ENCODE measurements around the gene GSE1.
A peak's percentile ranks its signal among the peaks of the same experiment; 100 is the strongest.

GSE1 gene

DNA sequence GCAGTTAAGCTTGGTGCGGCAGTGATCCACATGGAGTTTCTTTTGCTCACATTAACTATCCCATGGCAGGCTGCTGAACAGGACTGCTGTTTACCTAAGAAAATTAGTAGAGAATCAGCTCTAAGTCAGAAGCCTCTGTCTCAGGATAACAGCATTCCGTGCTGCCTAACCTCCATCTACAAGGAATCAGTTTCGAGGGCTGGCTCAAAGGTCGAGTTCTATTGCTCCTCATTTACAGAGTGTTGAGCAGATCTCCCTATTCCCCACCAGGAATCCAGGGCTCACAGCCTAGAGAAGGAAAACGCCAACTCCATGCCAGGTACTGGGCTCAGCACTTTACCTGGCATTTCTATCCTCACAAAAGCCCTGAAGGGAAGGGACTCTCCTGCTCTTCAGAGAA lies 65.7 kb downstream of the GSE1 start:
- DNase-seq (ENCODE audit: low spot score): no peak

DNA sequence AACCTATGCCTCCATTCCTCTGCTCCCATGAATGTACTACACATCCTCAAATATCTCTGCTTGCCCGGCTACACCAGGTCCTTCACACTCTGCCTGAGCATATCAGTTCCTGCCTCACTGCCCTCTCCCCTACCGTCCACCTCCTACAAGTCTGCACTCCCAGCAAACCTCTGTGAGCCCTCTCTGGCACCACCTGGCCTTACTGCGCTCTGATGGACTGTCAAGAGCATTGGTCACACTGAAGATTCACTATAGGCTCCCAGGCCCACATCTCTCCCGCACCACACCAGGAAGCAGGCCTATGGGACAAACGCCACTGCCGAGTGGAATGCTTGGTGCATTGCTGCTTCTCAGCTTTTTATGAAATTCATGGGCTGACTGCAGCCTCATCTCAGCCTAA lies 66.7 kb downstream of the GSE1 start:
- no peak for DNase-seq (ENCODE audit: low spot score)

DNA sequence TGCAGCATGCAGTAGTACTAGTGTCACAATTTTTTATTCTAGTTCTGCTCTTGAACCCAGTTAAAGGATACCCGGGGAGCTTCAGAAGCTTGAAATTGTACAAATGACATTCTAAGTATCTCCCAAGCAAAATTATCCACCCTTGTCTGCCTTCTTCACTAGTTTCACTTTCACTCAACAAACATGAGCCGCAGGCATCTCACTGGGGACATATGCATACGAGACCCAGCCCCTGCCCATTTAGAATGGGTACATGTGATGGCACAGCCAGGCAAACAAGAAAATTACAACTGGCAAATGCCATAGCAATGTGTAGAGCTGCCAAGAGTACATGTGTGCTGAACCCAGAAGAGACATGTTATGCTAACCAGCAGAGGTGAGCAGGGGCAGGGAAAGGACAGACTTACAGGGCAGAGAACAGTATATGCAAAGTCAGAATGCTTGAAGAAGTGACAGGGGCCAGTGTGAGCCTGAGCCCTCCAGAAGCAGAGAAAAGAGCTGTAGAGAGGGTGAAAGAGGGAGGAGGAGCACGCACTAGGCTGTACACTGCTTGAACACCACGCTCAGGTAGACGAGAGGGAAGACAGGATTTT lies 67.3 kb downstream of the GSE1 start:
- no peak for DNase-seq (ENCODE audit: low spot score)

DNA sequence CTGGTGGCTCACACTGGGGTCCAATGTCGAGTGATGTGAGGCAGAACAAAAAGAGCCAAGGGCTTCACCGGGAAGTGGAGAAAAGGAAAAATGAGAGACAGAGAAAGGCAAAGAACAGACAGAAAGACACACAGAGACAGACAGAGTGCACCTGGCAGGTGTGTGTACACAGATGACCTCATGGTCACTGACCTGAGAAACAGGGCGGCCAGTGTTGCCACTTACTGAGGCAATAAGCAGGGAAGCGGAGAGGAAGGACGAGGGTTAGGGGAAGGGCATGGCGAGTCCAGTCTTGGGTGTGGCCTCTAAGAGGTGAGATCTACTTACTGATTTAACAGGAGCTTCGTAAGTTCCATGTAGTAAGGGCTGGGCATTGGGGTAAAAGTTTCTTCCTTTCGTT lies 68.1 kb downstream of the GSE1 start:
- DNase-seq (ENCODE audit: low spot score): no peak

DNA sequence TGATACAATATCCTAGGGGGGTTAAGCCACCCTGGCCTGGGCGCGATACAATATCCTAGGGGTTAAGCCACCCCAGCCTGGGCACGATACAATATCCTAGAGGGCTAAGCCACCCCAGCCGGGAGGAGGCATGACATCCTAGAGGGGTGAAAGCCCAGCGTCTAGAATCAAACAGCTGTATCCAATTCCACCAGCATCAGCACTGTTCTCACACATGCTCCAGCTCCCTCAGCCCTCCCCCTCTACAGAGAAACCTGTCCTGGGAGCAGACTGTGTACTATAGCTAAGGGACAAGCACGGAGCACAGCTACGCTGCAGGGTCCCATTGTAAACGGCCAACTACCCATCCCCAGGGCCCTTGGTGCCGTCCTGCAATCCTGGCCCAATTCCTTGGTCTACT lies 69.4 kb downstream of the GSE1 start:
- peak; percentile 7 for DNase-seq (ENCODE audit: low spot score)

DNA sequence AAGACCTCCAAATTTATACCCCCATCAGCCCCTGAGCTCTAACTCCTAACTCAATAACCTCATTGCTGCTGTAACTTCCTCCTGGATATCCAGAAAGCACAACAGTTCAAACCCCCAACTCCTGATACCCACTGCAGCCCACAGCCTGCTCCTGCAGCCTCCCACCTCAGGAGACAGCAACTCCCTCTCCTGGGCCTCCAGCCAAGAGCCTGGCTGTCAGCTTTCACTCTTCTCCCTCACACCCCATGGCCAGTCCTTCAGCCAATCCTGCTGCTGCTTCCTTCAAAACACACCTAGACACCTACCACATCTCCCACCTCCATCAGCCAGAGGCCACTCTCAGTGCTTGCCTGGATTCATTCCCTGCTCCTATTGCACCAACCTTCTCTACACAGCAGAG lies 70.2 kb downstream of the GSE1 start:
- DNase-seq (ENCODE audit: low spot score): no peak

DNA sequence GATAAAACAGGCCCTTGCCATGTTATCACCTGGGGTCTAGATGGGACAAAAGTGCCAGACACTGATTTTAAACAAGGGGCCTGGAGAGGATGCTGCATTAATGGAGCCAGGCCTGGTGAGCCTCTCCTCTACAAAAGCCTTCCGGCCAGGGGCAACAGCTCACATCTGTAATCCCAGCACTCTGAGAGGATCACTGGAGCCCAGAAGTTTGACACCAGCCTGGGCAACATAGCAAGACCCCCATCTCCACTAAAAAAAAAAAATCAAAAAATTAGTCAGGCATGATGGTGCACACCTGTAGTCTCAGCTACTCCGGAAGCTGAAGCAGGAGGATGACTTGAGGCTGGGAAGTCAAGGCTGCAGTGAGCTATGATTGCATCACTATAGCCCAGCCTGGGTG lies 72.1 kb downstream of the GSE1 start:
- DNase-seq (ENCODE audit: low spot score): no peak

DNA sequence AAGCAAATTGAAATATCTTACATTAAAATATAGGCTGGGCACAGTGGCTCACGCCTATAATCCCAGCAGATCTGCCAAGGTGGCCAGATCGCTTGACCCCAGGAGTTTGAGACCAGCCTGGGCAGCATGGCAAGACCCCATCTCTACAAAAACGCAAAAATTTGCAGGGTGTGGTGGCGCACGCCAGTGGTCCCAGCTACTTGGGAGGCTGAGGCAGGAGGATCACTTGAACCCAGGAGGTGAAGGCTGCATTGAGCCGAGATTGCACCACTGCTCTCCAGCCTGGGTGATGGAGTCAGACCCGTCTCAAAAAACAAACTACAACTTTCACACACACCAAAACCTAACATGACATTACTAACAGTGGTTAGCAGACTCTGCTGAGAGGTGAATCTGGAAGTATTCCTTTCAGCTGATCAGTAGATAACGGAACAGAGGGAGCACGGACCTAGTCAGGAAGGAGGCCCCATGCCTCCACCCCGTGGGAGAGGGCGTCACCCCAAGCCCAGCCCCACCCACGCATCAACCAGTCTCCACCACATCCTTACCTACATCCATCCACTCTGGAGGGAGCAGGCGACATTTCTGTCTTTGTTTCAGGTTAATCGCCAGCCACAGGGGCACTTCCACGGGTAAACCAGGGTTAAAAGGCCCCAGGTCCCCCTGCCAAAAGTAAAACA lies 73.9 kb downstream of the GSE1 start:
- no peak for DNase-seq (ENCODE audit: low spot score)

DNA sequence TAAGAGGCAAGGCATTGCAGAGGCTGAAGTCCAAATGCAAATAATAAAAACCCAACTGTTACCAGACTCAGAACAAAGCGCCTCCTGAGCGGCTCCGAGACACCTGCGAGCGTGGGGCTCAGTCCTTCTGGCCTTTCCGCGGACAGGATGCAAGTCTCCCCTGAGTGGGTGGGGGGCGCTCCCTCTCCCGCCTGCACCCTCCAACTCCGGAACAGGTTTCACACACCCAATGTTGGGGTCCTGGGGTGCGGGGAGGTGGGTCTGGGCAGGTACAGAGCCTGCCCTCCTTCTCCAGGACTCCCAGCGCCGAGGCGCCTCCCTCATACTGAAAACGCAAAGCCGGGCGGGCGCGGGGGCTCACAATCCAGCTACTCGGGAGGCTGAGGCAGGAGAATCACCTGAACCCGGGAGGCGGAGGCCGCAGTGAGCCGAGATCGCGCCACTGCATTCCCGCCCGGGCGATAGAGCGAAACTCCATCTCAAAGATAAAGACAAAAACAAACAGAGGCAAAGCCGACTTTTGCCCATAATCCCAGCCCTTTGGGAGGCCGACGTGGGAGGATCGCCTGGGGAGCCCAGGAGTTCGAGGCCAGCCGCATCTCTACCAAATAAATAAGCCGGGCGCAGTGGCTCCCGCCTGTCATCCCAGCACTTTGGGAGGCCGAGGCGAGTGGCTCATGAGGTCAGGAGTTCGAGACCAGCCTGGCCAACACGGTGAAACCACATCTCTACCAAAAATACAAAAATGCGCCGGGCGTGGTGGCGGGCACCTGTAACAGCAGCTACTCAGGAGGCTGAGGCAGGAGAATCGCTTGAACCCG lies 74.7 kb downstream of the GSE1 start:
- no peak for DNase-seq (ENCODE audit: low spot score)

DNA sequence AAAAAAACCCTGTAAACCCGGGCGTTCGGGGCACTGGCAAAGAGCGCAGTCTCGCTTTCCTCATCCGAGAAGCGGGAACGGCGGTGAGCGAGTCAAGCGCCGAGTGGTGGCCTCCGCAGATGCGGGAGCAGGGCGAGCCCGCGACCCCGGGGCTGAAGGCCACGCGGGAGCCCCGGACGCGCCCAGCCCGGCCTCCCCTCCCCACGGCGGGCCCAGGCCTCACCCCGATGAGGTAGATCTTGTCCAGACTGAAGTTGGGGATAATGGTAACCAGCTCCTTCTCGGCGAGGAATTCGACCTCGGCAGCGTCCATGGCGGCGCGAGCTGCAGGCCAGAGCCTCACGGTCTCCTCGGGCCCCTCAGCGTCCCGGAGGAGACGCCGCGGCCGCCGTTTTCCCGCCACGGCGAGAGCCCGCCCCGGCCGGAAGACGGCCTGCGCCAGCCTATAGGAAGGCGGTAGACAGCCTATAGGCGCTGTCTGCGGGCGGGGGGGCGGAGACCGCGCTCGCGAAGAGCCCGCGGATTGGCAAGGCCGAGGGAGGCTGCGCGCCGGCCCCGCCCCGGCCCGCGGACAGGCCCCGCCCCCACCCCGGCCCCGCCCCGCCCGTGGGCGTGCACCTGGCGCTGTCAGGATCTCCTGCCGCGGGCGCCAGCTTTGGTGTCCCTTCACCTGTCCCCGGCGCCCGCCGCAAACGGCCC lies 75.6 kb downstream of the GSE1 start, which contains the start of gene GINS2:
Gene GINS2 (minus strand): TSS at position 369 of the 699 bp plus-strand sequence. CDS start 56 bp downstream, at position 313.
- peak; percentile 100 for DNase-seq (ENCODE audit: low spot score)

DNA sequence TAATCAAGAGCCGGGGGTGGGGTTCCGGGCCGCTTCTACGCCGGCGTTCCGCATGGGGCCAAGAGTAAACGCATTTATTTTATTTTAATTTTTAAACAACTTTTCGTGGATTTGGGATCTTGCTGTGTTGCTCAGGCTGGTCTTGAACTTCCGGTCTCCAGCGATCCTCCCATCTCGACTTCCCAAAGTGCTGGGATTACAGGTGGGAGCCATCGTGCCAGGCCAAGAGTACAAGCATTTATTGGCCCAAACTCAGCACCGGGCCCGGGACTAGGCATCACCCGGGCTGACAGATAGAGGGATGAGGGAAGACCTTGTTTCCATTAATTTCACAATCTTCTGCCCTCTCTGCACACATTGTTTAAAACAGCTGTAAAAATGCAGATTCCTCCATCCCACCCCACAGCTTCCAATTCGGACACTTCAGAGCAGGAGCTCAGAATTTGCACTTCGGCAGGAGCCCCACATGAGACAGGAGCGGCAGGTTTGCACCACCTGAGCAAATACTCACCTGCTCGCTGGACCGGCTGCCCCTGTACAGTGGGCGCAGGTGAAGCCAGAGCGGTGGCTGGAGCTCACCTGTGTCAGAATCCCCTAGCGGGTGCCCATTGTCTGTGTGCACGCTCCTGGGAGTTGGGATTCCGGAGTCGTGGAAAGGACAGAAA lies 76.3 kb downstream of the GSE1 start:
- DNase-seq (ENCODE audit: low spot score): no peak

DNA sequence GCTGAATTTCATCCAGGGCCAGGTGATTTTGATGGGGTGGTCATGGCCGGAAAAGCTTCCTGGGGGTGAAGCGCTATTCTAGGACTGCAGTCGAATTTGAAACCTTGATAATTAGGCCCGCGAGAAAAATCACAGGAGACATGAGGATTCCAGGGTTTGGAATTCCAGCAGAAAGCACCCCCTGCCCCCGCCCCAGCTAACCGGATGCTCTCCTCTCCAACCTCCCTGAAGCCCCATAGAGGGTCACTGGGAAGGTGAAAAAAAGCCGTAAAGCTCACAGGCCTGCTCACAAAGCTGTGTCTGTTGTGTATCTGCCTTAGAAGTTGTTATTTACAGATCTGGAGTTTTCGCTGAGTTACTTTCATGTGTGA lies 76.8 kb downstream of the GSE1 start:
- DNase-seq (ENCODE audit: low spot score): no peak

DNA sequence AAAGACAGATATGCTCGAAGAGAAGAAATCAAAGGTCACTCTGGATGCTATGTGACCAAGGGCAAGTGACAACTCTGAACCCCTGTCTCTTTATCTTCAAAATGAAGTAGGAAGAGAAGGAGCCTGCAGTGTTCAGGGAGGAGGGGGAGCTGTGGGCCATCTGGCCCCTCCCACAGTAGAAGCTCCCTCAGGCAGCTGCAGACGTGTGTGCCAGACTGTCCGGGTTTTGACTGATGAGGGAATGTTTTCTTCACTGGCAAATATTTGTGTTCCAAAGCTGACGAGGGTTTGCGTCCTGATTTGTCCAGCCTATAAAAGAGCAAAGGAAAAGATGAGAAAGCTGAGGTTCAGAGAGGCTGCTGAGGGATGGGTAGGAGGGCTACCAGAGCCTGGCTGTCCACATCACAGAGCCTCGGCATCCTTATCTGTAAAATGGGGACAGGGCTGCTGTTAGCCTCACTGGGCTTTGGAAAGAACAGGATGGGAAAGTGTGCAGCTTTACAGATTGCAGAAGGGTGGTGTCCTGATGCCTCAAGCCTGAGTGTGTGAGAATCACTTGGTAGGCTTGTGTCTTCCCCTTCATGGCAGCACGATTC lies 77.4 kb downstream of the GSE1 start:
- DNase-seq (ENCODE audit: low spot score): no peak

DNA sequence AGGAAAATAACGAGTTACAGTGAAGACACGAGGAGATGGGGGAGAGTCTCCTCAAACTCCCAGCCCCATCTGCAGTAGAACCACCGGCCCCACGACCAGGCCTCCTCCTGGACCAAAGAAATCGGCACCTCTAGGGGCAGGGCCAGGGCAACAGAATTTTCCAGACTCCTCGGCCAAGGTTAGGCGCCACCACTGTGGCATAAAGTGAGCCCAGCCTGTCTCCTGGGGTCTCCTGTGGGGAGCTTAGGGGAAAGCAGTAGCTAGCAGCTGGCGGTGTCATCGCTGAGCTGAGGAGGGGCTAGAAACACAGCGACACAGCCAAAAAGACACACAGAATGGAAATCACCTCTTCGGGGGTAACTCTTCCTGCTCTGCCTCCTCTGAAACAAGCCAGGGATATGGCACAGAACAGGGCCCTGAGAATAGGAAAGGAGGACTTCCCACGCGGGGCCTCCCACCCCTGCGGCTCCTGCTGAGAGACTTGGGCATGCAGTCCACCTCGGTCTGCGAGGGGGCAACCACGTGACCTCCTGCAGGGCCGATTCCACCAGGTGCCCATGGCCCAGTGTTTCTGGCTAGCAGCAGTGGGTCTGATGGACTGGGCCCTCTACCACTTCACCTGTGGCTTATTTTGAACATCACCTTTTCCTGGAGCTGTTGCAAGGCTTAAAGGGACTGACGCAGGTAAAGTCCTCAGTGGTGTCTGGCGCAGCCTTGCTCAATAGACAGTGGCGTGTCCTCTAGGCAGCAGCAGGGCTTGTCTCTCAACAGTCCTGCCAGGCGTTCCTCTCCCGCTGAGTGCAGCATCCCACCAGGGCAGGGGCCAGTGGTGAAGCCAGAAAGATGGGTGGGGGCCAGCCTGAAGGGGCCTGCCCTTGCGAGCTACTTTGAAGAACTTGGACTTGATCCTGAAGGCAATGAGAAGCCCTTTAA lies 82.3 kb downstream of the GSE1 start:
- no peak for DNase-seq (ENCODE audit: low spot score)

DNA sequence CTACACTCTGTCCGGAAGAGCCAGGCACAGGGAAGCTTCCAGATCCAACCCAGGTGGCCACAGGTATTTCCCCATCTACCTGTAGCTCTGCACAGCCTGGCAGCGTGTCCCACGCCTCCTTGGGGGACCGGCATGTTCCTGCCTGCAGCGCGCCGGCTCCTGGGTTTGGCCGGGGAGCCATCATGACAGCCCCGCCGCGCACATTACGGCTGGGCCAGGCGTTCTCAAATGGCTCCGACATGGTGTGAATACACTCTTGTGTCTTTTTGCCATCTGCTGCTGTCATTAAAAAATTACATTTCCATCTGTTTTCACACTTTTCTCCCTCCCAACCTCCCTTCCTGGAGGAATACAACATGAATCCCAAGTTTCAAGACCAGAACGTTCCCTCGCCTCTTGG lies 83.7 kb downstream of the GSE1 start:
- DNase-seq (ENCODE audit: low spot score): no peak

DNA sequence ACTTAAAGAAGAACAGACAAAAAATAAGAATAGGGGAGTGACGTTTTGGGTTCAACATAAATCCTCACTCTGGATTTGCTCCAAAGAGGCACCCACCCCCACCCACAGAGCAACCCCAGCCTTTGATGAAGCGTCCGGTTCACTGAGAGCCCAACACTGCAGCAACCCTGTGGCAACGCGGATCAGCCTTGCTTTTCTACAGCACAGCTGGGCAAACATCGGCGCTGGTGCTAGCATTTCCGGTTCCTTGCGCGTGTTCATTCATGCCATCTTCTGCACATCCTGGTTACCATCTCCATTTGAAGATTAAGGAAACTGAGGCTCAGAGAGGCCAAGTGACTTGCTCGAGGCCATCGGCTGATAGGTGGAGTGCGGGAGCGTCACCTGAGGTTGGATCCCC lies 84.3 kb downstream of the GSE1 start:
- no peak for DNase-seq (ENCODE audit: low spot score)

DNA sequence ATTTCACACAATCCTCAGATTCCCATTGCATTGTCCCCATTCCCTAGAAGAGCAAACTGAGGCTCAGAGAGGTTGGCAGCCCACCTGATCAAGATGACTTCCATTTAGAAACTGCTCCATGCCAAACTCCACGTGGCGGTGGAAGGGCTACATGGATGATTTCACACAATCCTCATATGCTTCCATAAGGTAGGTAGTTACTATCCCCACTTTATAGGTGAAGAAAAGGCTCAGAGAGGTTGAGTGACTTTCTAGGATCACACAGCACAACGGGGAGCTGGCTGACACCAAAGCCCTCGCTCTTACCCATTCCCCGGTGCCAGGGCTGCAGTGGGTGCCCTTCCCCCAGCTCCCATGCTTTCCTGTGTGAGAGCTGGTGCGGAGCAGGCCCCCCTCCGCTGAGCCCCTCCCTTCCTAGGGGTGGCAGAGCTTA lies 85.4 kb downstream of the GSE1 start:
- DNase-seq (ENCODE audit: low spot score): no peak

DNA sequence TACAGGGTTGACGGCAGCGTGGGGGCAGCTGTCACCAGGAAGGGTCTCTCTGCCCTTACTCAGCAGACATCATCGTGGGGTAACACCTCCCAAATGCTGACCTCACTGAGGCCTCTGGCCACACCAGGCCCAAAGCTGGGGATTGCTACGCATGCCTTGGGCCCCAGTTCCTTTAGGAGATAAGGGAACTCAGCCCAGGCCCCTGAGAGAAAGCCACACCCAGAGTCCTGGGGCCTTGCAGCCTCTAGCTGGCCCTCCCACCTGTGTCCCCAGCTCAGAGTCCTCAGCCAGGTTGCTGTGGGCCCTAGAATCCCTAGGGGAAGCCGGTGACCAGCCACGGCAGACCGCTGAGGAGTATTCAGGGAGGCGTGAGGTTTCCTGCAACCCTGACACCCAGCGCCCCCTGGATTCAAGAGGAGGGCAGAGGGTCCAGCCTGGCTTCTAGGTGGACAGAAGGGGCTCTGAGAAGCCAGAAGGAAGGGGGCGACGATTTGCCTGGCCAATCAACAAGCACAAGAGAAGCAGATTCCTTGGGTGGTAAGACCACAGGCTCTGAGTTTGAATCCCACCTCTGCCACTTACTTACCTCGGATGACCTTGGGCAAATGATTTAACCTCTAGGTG lies 85.9 kb downstream of the GSE1 start:
- DNase-seq (ENCODE audit: low spot score): no peak

DNA sequence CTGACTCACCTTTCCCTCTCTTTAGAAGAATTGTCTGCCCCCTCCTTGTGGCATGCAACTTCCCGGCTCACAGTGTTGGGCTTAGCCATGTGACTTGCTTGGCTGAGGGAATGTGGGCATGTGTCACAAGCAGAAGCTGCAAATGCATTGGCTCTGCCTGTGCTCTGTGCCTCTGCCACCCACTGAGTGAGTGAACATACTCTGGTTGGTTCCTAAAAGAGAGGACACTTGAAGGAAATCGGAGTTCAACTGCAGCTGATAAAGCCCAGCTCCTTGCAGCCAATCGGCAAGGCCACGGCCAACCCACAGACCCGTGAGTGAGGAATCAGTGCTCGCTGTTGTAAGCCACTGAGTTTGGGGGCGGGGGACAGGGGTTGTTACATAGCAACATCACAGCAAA lies 86.5 kb downstream of the GSE1 start:
- DNase-seq (ENCODE audit: low spot score): peak; percentile 78

DNA sequence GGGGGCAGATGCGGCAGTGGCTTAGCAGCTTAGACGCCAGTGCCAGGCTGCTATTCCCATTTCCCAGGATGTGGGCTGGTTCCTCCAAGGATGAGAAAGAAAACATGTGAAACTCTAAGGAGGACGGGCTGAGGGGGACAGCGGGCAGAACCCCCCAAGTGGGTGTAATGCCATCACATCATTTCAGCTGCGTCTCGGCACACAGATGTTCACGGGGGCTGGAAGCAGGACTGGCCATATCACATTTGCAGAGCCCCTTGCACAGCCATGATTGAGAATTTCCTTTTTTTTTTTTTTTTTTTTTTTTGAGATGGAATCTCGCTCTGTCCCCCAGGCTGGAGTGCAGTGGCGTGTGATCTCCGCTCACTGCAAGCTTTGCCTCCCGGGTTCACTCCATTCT lies 90.9 kb downstream of the GSE1 start:
- no peak for DNase-seq (ENCODE audit: low spot score)
